NCI-H82 treated with DMSO at 0.1 percent for 48 hours (cell line): ENCODE results near the gene PRR36.

Experiments
- DNase-seq: peaks from one replicate; lab custom pipeline; 2025; ENCODE audit not compliant: unreplicated experiment; lab: John Stamatoyannopoulos, UW

The PRR36 gene

GRCh38 chr19:7872306-7873204, 1.6 kb downstream of the PRR36 start:
- DNase-seq: no peak

GRCh38 chr19:7871437-7872305, 2.5 kb downstream of the PRR36 start:
- peak; percentile 91 for DNase-seq

GRCh38 chr19:7870571-7871436, 3.4 kb downstream of the PRR36 start:
- peak; percentile 53 for DNase-seq

- no peak for DNase-seq
Observed at GRCh38 chr19:7869910-7870511, 4.2 kb downstream of the PRR36 start.

- no peak for DNase-seq
Observed at GRCh38 chr19:7869453-7869909, 4.7 kb downstream of the PRR36 start.

- DNase-seq: peak; percentile 44
Observed at GRCh38 chr19:7868671-7869452, 5.3 kb downstream of the PRR36 start.

- peak; percentile 44 for DNase-seq
Observed at GRCh38 chr19:7868326-7868670, 5.9 kb downstream of the PRR36 start.

GRCh38 chr19:7867092-7867844, 6.9 kb downstream of the PRR36 start:
- DNase-seq: no peak

GRCh38 chr19:7866399-7867091, 7.6 kb downstream of the PRR36 start:
- no peak for DNase-seq

- DNase-seq: no peak
Observed at GRCh38 chr19:7865262-7865911, 8.8 kb downstream of the PRR36 start.

GRCh38 chr19:7864690-7865074, 9.5 kb downstream of the PRR36 start:
- no peak for DNase-seq

- DNase-seq: no peak
Observed at GRCh38 chr19:7863971-7864689, 10.1 kb downstream of the PRR36 start.

- DNase-seq: no peak
Observed at GRCh38 chr19:7863157-7863970, 10.8 kb downstream of the PRR36 start.

GRCh38 chr19:7862413-7862951, 11.7 kb downstream of the PRR36 start:
- no peak for DNase-seq

GRCh38 chr19:7861619-7862412, 12.4 kb downstream of the PRR36 start:
- no peak for DNase-seq
